ENCODE data around the gene PACS2.

The PACS2 gene

DNA sequence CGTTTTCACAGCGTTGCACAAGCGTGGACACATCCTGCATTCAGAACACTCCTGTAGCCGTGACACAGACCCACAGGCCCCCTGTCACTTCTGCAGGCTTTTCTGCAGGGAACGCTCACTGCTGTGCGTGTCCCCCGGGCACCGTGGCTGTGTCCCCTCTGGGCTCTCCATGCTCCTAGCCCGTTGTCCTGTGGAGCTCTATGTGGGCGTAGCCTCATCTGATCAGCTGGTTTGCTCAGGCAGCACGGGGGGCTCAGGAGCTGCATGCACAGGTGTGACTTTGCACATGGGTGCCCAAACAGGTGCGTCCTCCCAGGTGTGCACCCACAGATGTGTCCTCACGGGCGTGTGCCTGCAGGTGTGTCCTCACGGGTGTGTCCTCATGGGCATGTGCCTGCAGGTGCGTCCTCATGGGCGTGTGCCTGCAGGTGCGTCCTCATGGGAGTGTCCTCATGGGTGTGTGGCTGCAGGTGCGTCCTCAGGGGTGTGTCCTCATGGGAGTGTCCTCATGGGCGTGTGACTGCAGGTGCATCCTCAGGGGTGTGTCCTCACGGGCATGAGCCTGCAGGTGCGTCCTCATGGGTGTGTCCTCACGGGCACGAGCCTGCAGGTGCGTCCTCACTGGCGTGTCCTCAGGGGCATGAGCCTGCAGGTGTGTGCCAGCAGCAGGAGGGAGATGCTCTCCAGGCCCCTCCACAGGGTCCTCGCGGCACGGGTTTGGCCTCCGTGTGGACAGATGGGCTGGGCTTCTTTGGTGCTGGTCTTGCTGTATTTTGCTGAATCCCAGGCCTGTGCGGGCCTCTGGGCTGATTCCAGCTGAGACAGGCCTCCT is 122.6 kb downstream of the PACS2 start:
- Histone ChIP-seq H2BK12ac (ENCODE audit: low read length in 2 of 2) (no peak overlapping the region), H3K27ac (ENCODE audit: low read length, poor library complexity, severe bottlenecking) (no peak overlapping the region), H3K36me3 (ENCODE audit: control insufficient read depth in 1 of 2, insufficient read depth in 2 of 2, low read depth in 1 of 2, low read length in 2 of 2) (peaks cover 7 to 55% of the 10 kb centered on the region in 2 experiments), H3K4me2 (ENCODE audit: low read length, poor library complexity, severe bottlenecking) (no peak overlapping the region), H4K8ac (ENCODE audit: low read length) (no peak overlapping the region), H3K4me1 (ENCODE audit: control insufficient read depth, insufficient read depth, low read depth, low read length) (peaks cover 14% of the 10 kb centered on the region), H3K79me1 (replicated peaks; ENCODE audit: low read length, poor library complexity, severe bottlenecking) (peaks cover 33% of the 10 kb centered on the region), H3K18ac (ENCODE audit: low read depth in 1 of 2, low read length in 2 of 2) (no peak overlapping the region), H3K9me3 (ENCODE audit: control insufficient read depth, low read length) (no peaks in the 10 kb centered on the region), H3K23ac (ENCODE audit: low read length in 2 of 2) (no peak overlapping the region), H3K4ac (ENCODE audit: low read depth in 1 of 2, low read length in 2 of 2) (no peak overlapping the region), H4K91ac (ENCODE audit: low read length) (no peak overlapping the region), H2BK15ac (ENCODE audit: low read depth, poor library complexity, severe bottlenecking) (no peak overlapping the region), H2BK5ac (ENCODE audit: low read depth, low read length, poor library complexity, severe bottlenecking) (no peak overlapping the region), H2AK5ac (ENCODE audit: low read length, severe bottlenecking) (no peak overlapping the region), H3K27me3 (ENCODE audit: control insufficient read depth in 1 of 2, insufficient read depth in 1 of 2, low read length in 2 of 2) (no peaks in the 10 kb centered on the region), H3K14ac (ENCODE audit: low read length in 2 of 2) (no peak overlapping the region), H3K4me3 (ENCODE audit: insufficient read depth in 1 of 2, low read depth in 1 of 2, low read length in 2 of 2) (no peak overlapping the region), H2AFZ (ENCODE audit: low read depth, low read length) (no peak overlapping the region), H2BK120ac (ENCODE audit: low read depth, low read length) (no peak overlapping the region), H3K9ac (ENCODE audit: low read length) (no peak overlapping the region)
- 95% methylated on average over 31 of the region's 31 CpGs for WGBS
- no peak for DNase-seq

- Histone ChIP-seq H3K14ac (ENCODE audit: low read length in 2 of 2) (no peak overlapping the region), H4K91ac (ENCODE audit: low read length) (no peak overlapping the region), H2AFZ (ENCODE audit: low read depth, low read length) (no peak overlapping the region), H3K79me1 (replicated peaks; ENCODE audit: low read length, poor library complexity, severe bottlenecking) (peaks cover 39% of the 10 kb centered on the region), H2BK15ac (ENCODE audit: low read depth, poor library complexity, severe bottlenecking) (no peak overlapping the region), H2BK5ac (ENCODE audit: low read depth, low read length, poor library complexity, severe bottlenecking) (no peak overlapping the region), H3K4me1 (ENCODE audit: control insufficient read depth, insufficient read depth, low read depth, low read length) (peaks cover 14% of the 10 kb centered on the region), H3K9me3 (ENCODE audit: control insufficient read depth, low read length) (no peaks in the 10 kb centered on the region), H3K36me3 (ENCODE audit: control insufficient read depth in 1 of 2, insufficient read depth in 2 of 2, low read depth in 1 of 2, low read length in 2 of 2) (peaks cover 14 to 61% of the 10 kb centered on the region in 2 experiments), H3K27ac (ENCODE audit: low read length, poor library complexity, severe bottlenecking) (no peak overlapping the region), H3K4me3 (ENCODE audit: insufficient read depth in 1 of 2, low read depth in 1 of 2, low read length in 2 of 2) (no peak overlapping the region), H2BK120ac (ENCODE audit: low read depth, low read length) (no peak overlapping the region), H2AK5ac (ENCODE audit: low read length, severe bottlenecking) (no peak overlapping the region), H3K27me3 (ENCODE audit: control insufficient read depth in 1 of 2, insufficient read depth in 1 of 2, low read length in 2 of 2) (no peaks in the 10 kb centered on the region), H3K9ac (ENCODE audit: low read length) (no peak overlapping the region), H2BK12ac (ENCODE audit: low read length in 2 of 2) (no peak overlapping the region), H3K18ac (ENCODE audit: low read depth in 1 of 2, low read length in 2 of 2) (no peak overlapping the region), H4K8ac (ENCODE audit: low read length) (no peak overlapping the region), H3K23ac (ENCODE audit: low read length in 2 of 2) (no peak overlapping the region), H3K4ac (ENCODE audit: low read depth in 1 of 2, low read length in 2 of 2) (no peak overlapping the region), H3K4me2 (ENCODE audit: low read length, poor library complexity, severe bottlenecking) (no peak overlapping the region)
- no peak for DNase-seq
- 97% methylated on average over 18 of the region's 18 CpGs for whole genome bisulfite sequencing
Measured at GRCh38 chr14:105437723-105438500, 123.4 kb downstream of the PACS2 start.

DNA sequence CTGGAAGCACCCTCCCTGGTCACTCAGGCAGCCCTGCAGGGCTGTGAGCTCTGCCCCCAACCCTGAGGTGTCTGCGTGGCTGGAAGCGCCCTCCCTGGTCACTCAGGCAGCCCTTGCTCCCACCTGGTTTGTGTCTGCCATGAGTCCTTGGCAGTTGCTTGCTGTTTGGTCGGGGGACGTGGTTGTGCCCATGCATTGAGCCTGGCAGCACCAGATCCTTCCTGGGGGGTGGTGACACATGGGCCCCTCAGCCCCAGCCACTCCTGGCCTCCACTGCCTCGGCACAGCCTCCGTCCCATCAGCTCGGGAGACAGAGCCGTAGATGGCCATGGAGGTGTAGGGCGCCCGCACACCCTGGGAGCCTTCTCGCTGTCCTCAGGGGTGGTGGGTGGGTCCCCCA is 124.6 kb downstream of the PACS2 start:
- Histone ChIP-seq H3K4me1 (ENCODE audit: control insufficient read depth, insufficient read depth, low read depth, low read length) (peaks cover 14% of the 10 kb centered on the region), H2BK120ac (ENCODE audit: low read depth, low read length) (no peak overlapping the region), H3K9ac (ENCODE audit: low read length) (no peak overlapping the region), H2BK5ac (ENCODE audit: low read depth, low read length, poor library complexity, severe bottlenecking) (no peak overlapping the region), H3K18ac (ENCODE audit: low read depth in 1 of 2, low read length in 2 of 2) (no peak overlapping the region), H2BK15ac (ENCODE audit: low read depth, poor library complexity, severe bottlenecking) (no peak overlapping the region), H4K8ac (ENCODE audit: low read length) (no peak overlapping the region), H3K36me3 (ENCODE audit: control insufficient read depth in 1 of 2, insufficient read depth in 2 of 2, low read depth in 1 of 2, low read length in 2 of 2) (peaks cover 19 to 58% of the 10 kb centered on the region in 2 experiments), H3K4me3 (ENCODE audit: insufficient read depth in 1 of 2, low read depth in 1 of 2, low read length in 2 of 2) (no peak overlapping the region), H3K9me3 (ENCODE audit: control insufficient read depth, low read length) (no peaks in the 10 kb centered on the region), H3K4me2 (ENCODE audit: low read length, poor library complexity, severe bottlenecking) (no peak overlapping the region), H4K91ac (ENCODE audit: low read length) (no peak overlapping the region), H3K4ac (ENCODE audit: low read depth in 1 of 2, low read length in 2 of 2) (no peak overlapping the region), H3K79me1 (replicated peaks; ENCODE audit: low read length, poor library complexity, severe bottlenecking) (peaks cover 35% of the 10 kb centered on the region), H2BK12ac (ENCODE audit: low read length in 2 of 2) (no peak overlapping the region), H2AK5ac (ENCODE audit: low read length, severe bottlenecking) (no peak overlapping the region), H2AFZ (ENCODE audit: low read depth, low read length) (no peak overlapping the region), H3K27me3 (ENCODE audit: control insufficient read depth in 1 of 2, insufficient read depth in 1 of 2, low read length in 2 of 2) (no peaks in the 10 kb centered on the region), H3K14ac (ENCODE audit: low read length in 2 of 2) (no peak overlapping the region), H3K27ac (ENCODE audit: low read length, poor library complexity, severe bottlenecking) (no peak overlapping the region), H3K23ac (ENCODE audit: low read length in 2 of 2) (no peak overlapping the region)
- no peak for DNase-seq
- WGBS: 96% methylated on average over 11 of the region's 11 CpGs

All from mesenchymal stem cell (in vitro differentiated cells and primary cell).